GM19452 (cell line): ENCODE data around the gene KIF1A.

Source experiments
- ATAC-seq: cut with Tn5 transposase; IDR thresholded peaks from one replicate; pipeline ENCODE4 v1.9.1; 2021; ENCODE audit not compliant: unreplicated experiment

KIF1A gene

DNA sequence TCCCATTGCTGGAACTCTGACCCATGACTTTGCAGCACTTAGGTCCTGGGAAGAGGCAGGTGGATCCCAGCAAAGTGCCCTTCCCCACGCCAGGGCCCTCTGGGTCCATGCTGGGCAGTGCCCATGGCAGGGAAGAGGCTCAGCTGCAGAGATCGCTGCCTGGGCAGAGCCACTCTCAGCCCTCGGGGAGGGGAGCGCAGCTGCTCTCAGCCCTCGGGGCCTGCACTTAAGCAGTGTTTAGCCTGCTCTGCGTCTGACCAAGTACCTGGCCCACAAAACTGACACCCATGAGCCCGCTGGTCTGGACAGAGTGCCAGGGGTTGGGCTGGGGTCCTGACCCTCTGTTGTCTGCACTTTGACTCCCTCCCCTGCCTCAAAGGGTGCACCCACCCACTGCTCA is 82.1 kb downstream of the KIF1A start:
- no peak for ATAC-seq

DNA sequence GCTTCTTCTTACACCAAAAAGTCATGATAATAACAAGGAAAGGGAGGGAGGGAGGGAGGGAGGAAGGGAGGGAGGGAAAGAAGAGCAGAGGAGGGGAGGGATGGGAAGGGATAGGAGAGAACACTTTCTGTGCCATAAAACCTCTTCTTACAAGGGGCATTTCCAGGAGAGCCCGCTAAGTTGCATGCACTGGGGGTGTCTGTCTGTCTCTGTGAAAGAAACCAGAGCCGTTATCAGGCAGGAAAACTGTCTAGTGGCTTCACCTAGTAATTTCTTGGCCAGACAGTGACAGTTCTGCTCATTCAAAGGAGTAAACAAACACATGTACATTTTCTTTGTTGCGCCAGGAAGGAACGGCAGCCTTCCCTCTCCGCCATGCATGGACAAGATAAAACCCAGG is 82.5 kb downstream of the KIF1A start:
- ATAC-seq: no peak

- no peak for ATAC-seq
Observed at GRCh38 chr2:240736281-240737250, 83.5 kb downstream of the KIF1A start.

DNA sequence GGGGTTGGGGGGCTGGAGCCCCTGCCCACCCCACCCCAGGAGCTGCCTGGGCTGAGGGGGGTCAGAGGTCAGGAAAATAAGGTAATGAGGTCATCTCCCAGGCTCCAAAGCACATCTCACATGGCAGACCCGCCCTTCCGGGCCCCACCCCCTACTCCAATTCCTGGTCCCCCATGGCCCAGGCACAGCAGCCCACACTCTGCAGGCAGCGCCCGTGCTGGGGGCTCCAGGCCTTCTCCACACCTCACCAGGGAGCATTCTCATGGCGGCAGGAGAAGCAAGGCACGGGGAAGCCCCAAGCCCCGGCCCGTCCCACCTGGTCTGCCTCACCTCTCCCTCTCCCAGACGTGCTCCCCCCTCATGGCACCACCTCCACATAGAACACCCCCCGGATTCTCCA is 84.5 kb downstream of the KIF1A start:
- ATAC-seq: no peak

GRCh38 chr2:240734756-240735155 is 85.3 kb downstream of the KIF1A start:
- ATAC-seq: no peak

- ATAC-seq: no peak
Observed at GRCh38 chr2:240733803-240734495, 86.1 kb downstream of the KIF1A start.

- ATAC-seq: no peak
Observed at GRCh38 chr2:240732911-240733622, 87.0 kb downstream of the KIF1A start.

DNA sequence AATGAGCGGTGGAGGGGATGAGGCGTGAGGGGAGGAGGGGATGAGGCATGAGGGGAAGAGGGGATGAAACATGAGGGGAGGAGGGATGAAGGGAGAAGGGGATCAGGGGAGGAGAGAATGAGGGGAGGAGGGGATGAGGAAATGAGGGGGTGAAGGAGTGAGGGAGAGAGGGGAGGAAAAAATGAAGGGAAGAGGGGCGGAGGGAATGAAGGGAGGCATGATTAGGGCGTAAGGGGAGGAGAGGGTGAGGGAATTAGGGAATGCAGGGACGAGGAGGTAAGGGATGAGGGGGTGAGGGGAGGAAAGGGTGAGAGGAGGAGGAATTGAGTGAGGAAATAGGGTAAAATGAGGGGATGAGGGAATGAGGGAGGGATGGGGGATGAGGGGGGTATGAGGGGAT is 87.8 kb downstream of the KIF1A start:
- ATAC-seq: no peak

DNA sequence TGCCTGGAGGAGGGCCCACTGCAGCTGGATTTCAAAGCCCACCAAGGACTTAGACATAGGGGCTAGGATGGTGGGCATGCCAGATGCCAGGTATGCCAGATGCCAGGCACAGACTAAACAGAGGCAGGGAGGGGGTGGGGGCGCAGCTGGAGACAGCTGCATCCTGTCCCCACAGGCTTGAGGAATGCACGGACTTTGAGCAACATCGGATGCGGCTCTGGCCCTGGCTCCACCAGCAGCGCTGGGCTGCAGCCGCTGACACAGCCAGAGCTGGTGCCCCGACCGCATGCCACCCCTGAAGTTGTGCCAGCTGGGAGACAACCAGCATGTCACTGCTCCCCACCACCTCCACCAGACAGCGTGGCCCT is 88.9 kb downstream of the KIF1A start:
- ATAC-seq: no peak

GRCh38 chr2:240730501-240731177 is 89.4 kb downstream of the KIF1A start:
- ATAC-seq: no peak

DNA sequence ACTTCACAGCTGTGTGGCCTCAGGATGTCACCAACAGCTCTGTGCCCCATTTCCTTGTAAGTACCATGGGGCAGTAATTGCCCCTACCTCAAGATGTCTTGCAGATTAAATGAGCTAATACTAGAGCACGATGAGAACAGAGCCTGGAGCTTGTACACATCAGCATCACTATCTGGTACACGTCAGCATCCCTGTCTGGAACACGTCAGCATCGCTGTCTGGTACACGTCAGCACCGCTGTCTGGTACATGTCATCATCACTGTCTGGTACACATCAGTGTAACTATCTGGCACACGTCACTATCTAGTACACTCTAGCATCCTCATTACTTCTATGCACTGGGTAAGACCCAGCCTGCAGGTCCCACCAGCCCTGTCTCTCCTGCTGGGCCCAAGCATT is 91.2 kb downstream of the KIF1A start:
- no peak for ATAC-seq

DNA sequence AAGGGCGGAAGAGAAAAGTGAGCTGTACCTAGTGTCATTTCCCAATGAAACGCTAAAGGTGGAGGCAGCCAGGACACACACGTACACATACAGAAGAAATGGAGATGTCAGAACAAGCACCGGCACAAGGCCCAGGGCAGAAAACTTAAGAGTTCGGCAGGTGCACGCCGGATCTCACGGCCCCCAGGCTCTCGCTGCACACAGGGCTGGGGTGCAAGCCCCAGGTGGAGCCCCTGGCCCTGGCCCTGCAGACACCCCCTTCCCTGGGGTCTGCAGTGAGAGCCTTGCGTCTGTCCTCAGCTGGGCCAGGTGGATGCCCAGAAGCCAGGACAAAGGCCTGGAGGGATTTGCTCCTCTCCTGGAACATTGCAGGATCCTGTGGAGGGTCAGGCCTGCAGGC is 91.7 kb downstream of the KIF1A start:
- no peak for ATAC-seq

DNA sequence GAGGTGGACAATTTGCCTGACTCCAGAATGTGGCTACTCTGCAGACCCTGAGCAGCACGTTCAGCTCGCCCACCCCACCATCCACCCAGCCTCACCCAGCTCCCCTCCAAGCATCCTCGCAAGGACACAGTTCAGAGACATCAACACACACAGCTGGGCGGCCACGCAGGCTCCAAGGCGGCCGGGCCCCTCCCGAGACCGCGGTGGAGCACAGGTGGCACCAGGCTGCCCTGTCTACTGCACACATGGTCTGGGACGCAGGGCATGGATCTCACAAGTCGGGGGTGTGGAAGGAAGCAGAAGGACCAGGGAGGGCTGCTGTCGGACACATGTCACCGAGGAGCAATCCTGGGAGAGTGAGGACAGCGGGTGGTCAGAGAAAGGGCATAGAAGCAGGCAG is 92.1 kb downstream of the KIF1A start:
- ATAC-seq: no peak

- ATAC-seq: no peak
Observed at GRCh38 chr2:240727439-240727838, 92.6 kb downstream of the KIF1A start.

DNA sequence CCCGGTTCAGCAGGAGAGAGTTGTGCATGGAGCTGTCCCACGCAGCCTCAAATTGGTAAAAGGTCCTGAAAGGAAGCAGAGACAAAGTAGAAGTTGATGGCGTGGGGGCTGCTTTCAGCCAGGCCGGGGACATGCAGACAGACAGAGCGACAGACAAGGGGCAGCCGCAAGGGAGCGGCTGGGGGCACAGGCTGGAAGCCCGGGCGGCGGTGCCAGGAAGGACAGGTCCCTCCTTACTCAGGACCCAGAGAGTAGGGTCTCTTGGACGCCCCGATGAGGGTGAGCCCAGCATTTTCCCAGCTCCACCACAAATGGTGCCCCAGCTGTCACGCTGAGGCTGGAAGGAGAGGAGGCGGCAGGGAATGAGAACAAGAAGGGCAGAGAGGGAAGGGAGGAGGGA is 93.1 kb downstream of the KIF1A start:
- no peak for ATAC-seq

DNA sequence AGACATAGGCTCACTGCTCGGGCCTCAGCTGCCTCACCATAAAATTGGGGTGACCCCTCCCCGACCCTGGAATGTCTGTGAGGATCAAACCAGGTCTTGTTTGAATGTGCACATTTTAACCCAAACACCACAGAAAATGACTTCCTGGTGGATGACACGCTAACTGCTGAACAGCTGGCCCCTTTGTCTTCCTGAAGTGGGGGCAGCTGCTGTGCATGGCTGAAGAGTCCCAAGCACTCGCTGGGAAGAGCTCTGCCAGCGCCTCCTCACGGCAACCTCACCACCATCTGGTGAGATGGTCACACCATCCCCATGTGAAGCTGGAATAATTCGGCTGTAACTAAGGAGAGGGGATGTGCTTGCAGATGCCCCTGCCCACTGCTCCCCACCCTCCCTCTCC is 94.3 kb downstream of the KIF1A start:
- no peak for ATAC-seq

DNA sequence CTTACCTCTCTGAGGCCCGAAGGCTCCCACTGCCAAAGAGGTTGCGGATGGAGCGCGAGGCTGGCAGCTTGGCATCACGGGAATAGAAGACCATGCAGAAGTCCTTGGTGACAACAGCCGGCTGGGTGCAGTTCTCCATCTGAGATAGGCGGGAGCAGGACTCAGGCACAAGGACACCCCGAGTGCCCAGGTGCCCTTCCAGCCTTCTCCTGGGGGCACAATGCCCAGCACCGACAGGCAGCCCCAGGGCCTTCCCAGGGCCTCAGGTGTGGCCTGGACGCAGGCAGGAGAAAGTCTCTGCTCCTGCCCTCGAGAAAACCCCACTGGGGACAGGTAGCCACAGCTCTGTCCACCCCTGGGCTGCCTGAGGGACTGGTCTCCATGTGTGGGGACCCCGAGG is 94.8 kb downstream of the KIF1A start:
- no peak for ATAC-seq

GRCh38 chr2:240724431-240724830 is 95.6 kb downstream of the KIF1A start:
- no peak for ATAC-seq

DNA sequence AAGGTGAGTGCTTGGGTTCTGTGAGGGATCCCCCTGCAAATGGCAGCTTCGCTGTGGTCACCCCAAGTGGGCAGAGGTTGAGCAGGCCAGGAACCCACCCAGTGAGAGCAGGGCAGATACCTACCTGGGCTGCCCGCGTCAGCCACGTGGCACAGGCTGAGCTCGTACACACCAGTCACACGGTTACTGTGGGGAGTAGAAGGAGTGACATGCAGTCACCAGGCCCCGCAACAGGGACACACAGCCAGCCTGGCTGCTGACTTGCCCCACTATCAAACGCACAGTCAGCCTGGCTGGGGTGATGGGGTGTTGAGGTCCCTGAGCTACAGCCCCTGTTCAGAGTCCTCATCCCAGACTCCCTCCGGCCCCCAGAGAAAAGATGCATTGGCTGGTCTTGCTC is 96.2 kb downstream of the KIF1A start:
- no peak for ATAC-seq

DNA sequence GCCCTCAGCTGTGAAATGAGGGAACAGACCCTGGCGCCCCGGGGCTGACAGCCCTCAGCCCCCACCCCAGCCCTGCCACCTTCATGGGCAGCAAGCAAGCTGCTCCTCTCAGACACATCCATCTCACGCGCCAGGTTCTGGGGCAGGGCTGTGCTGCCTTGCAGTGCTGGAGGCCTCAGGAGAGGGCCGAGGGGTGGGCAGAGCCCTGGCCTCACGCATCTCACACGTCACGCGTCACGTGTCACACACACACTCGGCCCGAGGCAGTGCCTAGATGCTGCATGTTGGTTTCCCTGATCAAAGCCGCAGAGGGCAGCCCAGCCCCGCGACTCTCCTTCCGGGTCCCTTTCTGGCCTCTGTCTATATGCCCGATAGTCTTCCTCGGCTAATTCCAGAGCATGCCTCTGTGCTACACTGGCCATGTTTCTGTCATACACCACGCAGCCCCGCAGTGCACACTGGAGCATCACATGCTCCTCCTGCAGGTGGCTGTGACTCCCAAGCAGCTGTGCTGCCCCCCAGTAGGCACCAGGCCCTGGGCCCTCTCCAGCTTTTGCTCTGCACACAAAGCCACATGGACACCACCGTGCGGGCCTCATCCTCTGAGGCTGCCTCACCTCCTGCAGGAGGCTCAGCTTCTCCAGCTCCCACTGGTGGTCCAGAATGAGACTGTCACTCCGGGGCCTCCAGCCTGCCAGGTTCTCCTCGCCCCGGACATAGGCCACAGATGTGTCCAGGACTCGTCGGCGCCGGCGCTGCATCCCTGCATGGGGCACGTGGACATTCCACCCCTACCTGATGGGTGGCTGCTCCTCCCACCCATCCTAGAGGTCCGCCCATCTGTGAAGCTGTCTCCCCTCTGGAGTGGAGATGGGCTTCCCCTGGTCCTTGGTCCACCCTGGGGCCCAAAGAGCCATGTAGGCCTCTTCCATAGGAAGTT is 97.0 kb downstream of the KIF1A start:
- no peak for ATAC-seq
